Activated effector memory CD4-positive, alpha-beta T cell treated with Interleukin-2 at 50 U/mL for 16 hours (primary cell): ENCODE data around the gene EIF3M.
"Not testable (repeated sequence)": the region's sequence is repeated elsewhere in the genome, so short reads cannot be mapped to it uniquely, and the experiment has no call there.

ENCODE experiments used
- DNase-seq: peaks from one replicate; pipeline ENCODE4 v3.0.0-alpha.2; 2020

EIF3M gene

GRCh38 chr11:32602657-32603415 lies 19.2 kb downstream of the EIF3M start:
- no peak for DNase-seq

GRCh38 chr11:32606220-32606619 lies 22.6 kb downstream of the EIF3M start:
- no peak for DNase-seq

- not testable (repeated sequence) for DNase-seq
These were observed 25.2 kb downstream of the EIF3M start for GRCh38 chr11:32608826-32609225.

GRCh38 chr11:32610797-32611352 lies 27.2 kb downstream of the EIF3M start:
- DNase-seq: no peak

- DNase-seq: no peak
These were observed 30.0 kb downstream of the EIF3M start for GRCh38 chr11:32613500-32614151.

- no peak for DNase-seq
These were observed 31.8 kb downstream of the EIF3M start for GRCh38 chr11:32615422-32615821.

GRCh38 chr11:32616903-32617302 lies 33.3 kb downstream of the EIF3M start:
- no peak for DNase-seq

GRCh38 chr11:32630844-32631243 lies 47.2 kb downstream of the EIF3M start:
- DNase-seq: no peak

- no peak for DNase-seq
These were observed 52.2 kb downstream of the EIF3M start for GRCh38 chr11:32635819-32636218.

- no peak for DNase-seq
These were observed 57.7 kb downstream of the EIF3M start for GRCh38 chr11:32641361-32641760.

GRCh38 chr11:32643526-32643925 lies 59.9 kb downstream of the EIF3M start:
- no peak for DNase-seq
